Measurements from ENCODE around the gene NFKB2. TPM values are rescaled to one million over a fixed set of nuclear protein-coding genes. Genes with fewer than 3 reads are reported as not detected.

The NFKB2 gene
- total RNA-seq (2021), result 24.6 to 28.0 TPM (median 27.6 TPM) in 3 replicates
- Bru-seq, nascent RNA, result percentile 48 among the genes with signal in this experiment
- long read RNA-seq, experiment 1, transcript NFKB2-201 (23 exons, 3,011 nt), result major isoform, 11 of 39 reads
- long read RNA-seq, experiment 1, partial matches to known transcripts, result 16 of 39 reads
- long read RNA-seq, experiment 1, other reads (novel, unspliced or antisense), result 11 of 39 reads
- long read RNA-seq, experiment 2, transcript NFKB2-201 (23 exons, 3,011 nt), result major isoform, 5 of 38 reads
- long read RNA-seq, experiment 2, partial matches to known transcripts, result 21 of 38 reads
- long read RNA-seq, experiment 2, other reads (novel, unspliced or antisense), result 12 of 38 reads
- long read RNA-seq, experiment 3, partial matches to known transcripts, result 1 of 1 reads
- long read RNA-seq, experiment 3, other reads (novel, unspliced or antisense), result 0 of 1 reads

- Mint-ChIP-seq H3K9me3 (no peaks in the 10 kb centered on the region), H3K4me1 (peaks cover 21% of the 10 kb centered on the region), H3K4me3 (peak within 1 kb of the TSS; percentile 75), H3K36me3 (no peaks in the 10 kb centered on the region; the same call in 1 of the 2 replicates), H3K27ac (peak within 1 kb of the TSS; percentile 12; the same call in 1 of the 2 replicates), H3K27me3 (ENCODE audit: low read depth) (peaks cover 51% of the 10 kb centered on the region)
- POLR2A ChIA-PET, result interaction anchor here (1.0 to 3.2 kb wide), 4 partner anchors 25 to 55 kb away, joined by 3 to 12 read pairs (median 5); partner anchors contain the start of genes C10orf95, CUEDC2 and FBXL15
- ATAC-seq (peak; percentile 29), DNase-seq (ENCODE audit: low spot score) (peak; percentile 89)
- CTCF ChIA-PET, result interaction anchor here (0.5 to 9.1 kb wide), 27 partner anchors 8 to 318 kb away, joined by 3 to 115 read pairs (median 5); partner anchors contain the start of genes ARL3, C10orf95, CUEDC2 and FBXL15
- peak; percentile 41; the same call in 1 of the 2 replicates for TF ChIP-seq ZNF423 (CRISPR knock-in tag; IDR thresholded peaks at IDR 0.05)
- peak; percentile 98 for TF ChIP-seq SP1 (CRISPR knock-in tag; conservative IDR thresholded peaks at IDR 0.05)
- TF ChIP-seq PRDM15 (CRISPR knock-in tag; IDR thresholded peaks at IDR 0.05), result no peak
Observed at GRCh38 chr10:102395400-102396316, at the start of gene NFKB2. TSS of gene NFKB2 (plus strand) at chr10:102395705. CDS start at chr10:102395960, 255 bp downstream.

GRCh38 chr10:102347236-102347828 lies 48.2 kb upstream of the NFKB2 start:
- H3K4me3 Mint-ChIP-seq, result no peak overlapping the region
- ChIA-PET POLR2A (interaction anchor here (1.1 to 1.4 kb wide), 2 partner anchors 115 to 117 kb away, joined by 6 to 7 read pairs; no protein-coding TSS in a partner anchor), CTCF (interaction anchor here (0.6 to 20.2 kb wide), 31 partner anchors 8 to 178 kb away, joined by 3 to 906 read pairs (median 4); partner anchors contain the start of genes ELOVL3, GBF1 and PITX3)
- peaks cover 14% of the 10 kb centered on the region for H3K36me3 Mint-ChIP-seq
- H3K4me1 Mint-ChIP-seq, result peaks cover 8% of the 10 kb centered on the region
- H3K27me3 Mint-ChIP-seq (ENCODE audit: low read depth), result peaks cover 54% of the 10 kb centered on the region
- no peak for TF ChIP-seq ZNF423 (CRISPR knock-in tag; IDR thresholded peaks at IDR 0.05)
- no peak for TF ChIP-seq PREB (CRISPR knock-in tag; IDR thresholded peaks at IDR 0.05; ENCODE audit: borderline replicate concordance)
- TF ChIP-seq ZSCAN18 (CRISPR knock-in tag; IDR thresholded peaks at IDR 0.05), result no peak
- TF ChIP-seq SP1 (CRISPR knock-in tag; conservative IDR thresholded peaks at IDR 0.05), result no peak
- TF ChIP-seq TEAD1 (CRISPR knock-in tag; IDR thresholded peaks at IDR 0.05), result no peak
- no peak for TF ChIP-seq TEAD4 (CRISPR knock-in tag; IDR thresholded peaks at IDR 0.05)
- no peak for TF ChIP-seq FOXP1 (CRISPR knock-in tag; IDR thresholded peaks at IDR 0.05; ENCODE audit: borderline replicate concordance)
- no peak for TF ChIP-seq ESRRA (CRISPR knock-in tag; IDR thresholded peaks at IDR 0.05; ENCODE audit: borderline replicate concordance)
- TF ChIP-seq SOX15 (CRISPR knock-in tag; IDR thresholded peaks at IDR 0.05), result no peak
- TF ChIP-seq ZNF532 (CRISPR knock-in tag; IDR thresholded peaks at IDR 0.05; ENCODE audit: borderline replicate concordance), result no peak
- TF ChIP-seq ZBTB21 (CRISPR knock-in tag; IDR thresholded peaks at IDR 0.05; ENCODE audit: borderline replicate concordance), result no peak
- no peak for TF ChIP-seq ZNF219 (CRISPR knock-in tag; IDR thresholded peaks at IDR 0.05; ENCODE audit: borderline replicate concordance)
- no peak for TF ChIP-seq ZNF671 (CRISPR knock-in tag; IDR thresholded peaks at IDR 0.05)
- no peak for TF ChIP-seq ATF1 (CRISPR knock-in tag; IDR thresholded peaks at IDR 0.05)
- H3K27ac Mint-ChIP-seq, result no peak overlapping the region
- DNase-seq (ENCODE audit: low spot score) (peak; percentile 70), ATAC-seq (peak; percentile 60)
- H3K9me3 Mint-ChIP-seq, result no peaks in the 10 kb centered on the region

All from WTC11 (cell line).